PC-3 (cell line): ENCODE measurements around the gene FKBP1C.

ENCODE experiments used
- CTCF ChIP-seq: fragments of 300-600 bp; sonication (generic); conservative IDR thresholded peaks from 2 replicates; pipeline ENCODE4 v1.5.1; 2017; ENCODE audit warnings: antibody characterized with exemption, low read depth, mild to moderate bottlenecking, low read length
- EZH2 ChIP-seq: fragments of 300-600 bp; sonication (generic); IDR thresholded peaks from one replicate; pipeline ENCODE4 v1.6.1; 2017; ENCODE audit warnings: antibody characterized with exemption, mild to moderate bottlenecking, low read length; ENCODE audit not compliant: unreplicated experiment
- EZH2phosphoT487 ChIP-seq: fragments of 300-600 bp; sonication (generic); IDR thresholded peaks from 2 replicates; pipeline ENCODE4 v1.6.1; 2018; ENCODE audit warnings: mild to moderate bottlenecking, antibody characterized with exemption, low read length, borderline replicate concordance

- TF ChIP-seq CTCF (no peak), EZH2phosphoT487 (no peak), EZH2 (no peak)
Measured at GRCh38 chr6:63246581-63246980, 35.3 kb downstream of the FKBP1C start.
